Retinal pigment epithelial cell (primary cell): ENCODE data around the gene CNTN4.

Experiments used
- DNase-seq: peaks from one replicate; pipeline ENCODE4 v3.0.0-alpha.2; 2010; ENCODE audit warnings: low read depth
- H3K4me3 ChIP-seq: 2 replicates; pipeline ENCODE4 v1.5.1; 2011; ENCODE audit warnings: mild to moderate bottlenecking, low read length, control low read depth, moderate library complexity
- CTCF ChIP-seq: conservative IDR thresholded peaks from 2 replicates; pipeline ENCODE4 v1.5.1; 2011; ENCODE audit warnings: low read depth, low read length, control low read depth, inconsistent platforms

Gene CNTN4

GRCh38 chr3:3005146-3005744 is 906.6 kb downstream of the CNTN4 start:
- no peak for TF ChIP-seq CTCF
- no peak for DNase-seq
- no peak overlapping the region for H3K4me3 ChIP-seq

GRCh38 chr3:3013317-3014052 is 914.8 kb downstream of the CNTN4 start:
- H3K4me3 ChIP-seq = no peak overlapping the region
- DNase-seq = no peak
- no peak for TF ChIP-seq CTCF

DNA sequence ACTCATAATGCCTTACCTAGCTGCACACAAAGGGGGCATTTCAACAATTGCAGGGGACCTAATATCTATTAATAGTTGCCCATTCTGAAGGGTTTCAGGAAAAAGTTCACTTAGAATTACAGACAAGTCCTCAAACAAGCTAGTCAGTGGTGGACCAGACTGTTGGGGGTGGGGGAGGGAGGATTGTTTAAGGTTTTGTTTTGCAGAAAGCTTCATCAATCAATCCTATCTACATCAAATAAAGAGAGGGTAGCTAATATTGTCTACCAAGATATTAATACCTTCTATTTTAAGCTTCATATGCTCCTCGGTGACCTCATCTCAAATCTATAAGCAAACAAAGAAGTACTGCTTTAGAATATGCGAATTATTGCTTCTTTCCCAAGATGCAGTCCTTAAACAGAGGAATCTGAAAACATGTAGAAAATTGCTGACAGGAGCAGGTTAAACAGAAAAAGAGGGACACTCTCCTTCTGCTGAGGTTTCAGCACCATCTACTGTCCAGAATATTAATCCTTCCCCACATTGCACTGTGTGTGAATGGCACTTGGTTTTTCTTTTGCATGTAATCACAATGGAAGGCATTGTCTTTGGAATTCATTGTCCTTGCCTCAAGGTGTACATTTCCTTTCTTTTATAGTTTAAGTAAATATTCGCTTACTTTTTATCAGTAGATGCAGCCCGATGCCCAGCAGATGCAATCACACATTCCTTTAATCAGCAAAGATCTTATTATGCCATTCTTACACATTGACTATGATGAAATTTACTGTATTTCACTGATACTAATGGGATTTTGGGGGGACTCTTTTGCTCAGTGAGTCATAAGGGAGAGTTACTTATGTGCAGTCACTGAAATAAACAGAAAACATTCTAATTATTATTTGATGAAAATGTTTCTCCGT is 916.8 kb downstream of the CNTN4 start:
- DNase-seq = peak; percentile 14
- no peak overlapping the region for H3K4me3 ChIP-seq
- TF ChIP-seq CTCF = peak; percentile 50

DNA sequence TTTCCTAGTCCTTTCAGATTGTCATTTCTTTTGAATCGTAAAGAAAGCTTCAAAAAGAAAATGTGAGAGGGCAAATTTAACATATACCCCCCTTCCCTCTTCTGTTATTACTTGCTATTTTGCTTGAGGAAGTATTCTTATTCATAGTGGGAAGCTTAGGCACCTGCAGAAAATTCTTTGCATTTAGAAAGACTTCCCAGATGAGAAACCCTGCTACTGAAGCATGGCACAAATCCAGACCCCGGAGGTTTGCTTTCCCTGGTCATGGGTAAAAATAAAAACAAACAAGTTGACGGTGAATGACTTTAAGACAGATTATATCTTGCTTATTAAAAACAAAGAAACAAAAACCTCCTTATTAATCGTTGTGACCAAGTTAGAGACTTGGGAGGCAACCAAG is 917.6 kb downstream of the CNTN4 start:
- no peak overlapping the region for H3K4me3 ChIP-seq
- DNase-seq = no peak
- TF ChIP-seq CTCF = no peak

DNA sequence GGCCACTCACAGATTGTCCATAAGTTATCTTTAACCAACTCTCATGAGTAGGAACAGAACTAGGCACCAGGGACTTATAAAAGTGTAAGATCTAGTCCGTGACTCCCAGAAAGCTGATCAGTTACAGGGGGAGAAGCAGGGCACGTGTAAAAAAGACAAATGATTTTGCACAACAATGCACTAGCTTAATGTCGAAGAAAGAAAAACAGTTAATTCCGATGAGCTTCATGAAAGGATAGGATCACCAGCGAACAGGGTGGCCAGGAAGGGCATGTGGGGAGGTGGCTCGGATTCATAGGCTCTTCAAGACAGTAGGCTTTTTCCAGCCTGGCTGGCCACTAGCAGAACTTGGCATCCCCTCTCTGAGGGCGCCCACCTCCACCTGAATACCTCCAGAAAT is 921.5 kb downstream of the CNTN4 start:
- TF ChIP-seq CTCF = no peak
- H3K4me3 ChIP-seq = no peak overlapping the region
- no peak for DNase-seq

- DNase-seq = peak; percentile 10
- no peak for TF ChIP-seq CTCF
- H3K4me3 ChIP-seq = no peak overlapping the region
Observed at GRCh38 chr3:3023111-3023745, 924.6 kb downstream of the CNTN4 start.
